Measurements from ENCODE around the gene ULK1.
"Not testable (repeated sequence)": the region's sequence is repeated elsewhere in the genome, so short reads cannot be mapped to it uniquely, and the experiment has no call there.

The ULK1 gene

GRCh38 chr12:131878436-131878835, 16.0 kb upstream of the ULK1 start:
- not testable (repeated sequence) for H3F3A ChIP-seq (ENCODE audit: insufficient read depth, low read length); H3K27me3 ChIP-seq (ENCODE audit: insufficient read depth, low read length); H3K4me3 ChIP-seq (ENCODE audit: low read depth, low read length, poor library complexity, severe bottlenecking); H3K9ac ChIP-seq (ENCODE audit: low read length); H4K20me1 ChIP-seq (ENCODE audit: insufficient read depth, low read length); H3K9me3 ChIP-seq (ENCODE audit: low read length); H3K27ac ChIP-seq (ENCODE audit: low read depth, low read length, poor library complexity, severe bottlenecking); H3K4me2 ChIP-seq (ENCODE audit: low read length); H3K36me3 ChIP-seq (ENCODE audit: insufficient read depth, low read length); H3K79me2 ChIP-seq (ENCODE audit: insufficient read depth, low read length); H3K4me1 ChIP-seq (ENCODE audit: insufficient read depth, low read length, severe bottlenecking); H2AFZ ChIP-seq (ENCODE audit: low read length); H3K9me2 ChIP-seq (ENCODE audit: low read depth, low read length)

DNA sequence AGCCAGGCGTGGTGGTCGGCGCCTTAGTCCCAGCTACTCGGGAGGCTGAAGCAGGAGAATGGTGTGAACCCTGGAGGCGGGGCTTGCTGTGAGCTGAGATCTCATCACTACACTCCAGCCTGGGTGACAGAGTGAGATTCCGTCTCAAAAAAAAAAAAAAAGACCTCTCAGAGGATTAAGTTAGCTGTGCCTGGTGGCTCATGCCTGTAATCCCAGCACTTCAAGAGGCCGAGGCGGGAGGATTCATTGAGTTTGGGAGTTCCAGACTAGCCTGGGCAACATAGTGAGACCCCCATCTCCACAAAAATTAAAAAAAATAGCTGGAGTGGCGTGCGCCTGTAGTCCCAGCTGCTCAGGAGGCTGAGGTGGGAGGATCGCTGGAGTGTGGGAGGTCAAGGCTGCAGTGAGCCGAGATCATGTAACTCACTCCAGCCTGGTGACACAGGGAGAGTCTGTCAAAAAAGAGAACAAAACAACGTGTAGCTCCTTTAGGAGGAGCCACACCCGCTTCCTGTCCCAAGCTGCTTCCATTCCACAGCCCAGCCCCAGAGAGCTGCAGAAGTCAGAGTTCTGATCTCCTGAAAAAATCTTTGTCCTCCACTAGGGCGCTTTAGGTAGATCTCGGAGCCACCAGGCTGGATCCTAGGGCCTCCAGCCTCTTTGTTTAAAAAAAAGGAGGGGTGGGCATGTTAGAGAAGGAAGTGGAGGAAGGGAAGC, 11.5 kb upstream of the ULK1 start:
- H3K4me2 ChIP-seq (ENCODE audit: low read length) = no peak overlapping the region
- no peak overlapping the region for H3K9ac ChIP-seq (ENCODE audit: low read length)
- H2AFZ ChIP-seq (ENCODE audit: low read length) = no peak overlapping the region
- TF ChIP-seq EZH2 (IDR thresholded peaks at IDR 0.05; ENCODE audit: borderline replicate concordance, low read length) = no peak
- TF ChIP-seq CTCF (IDR thresholded peaks at IDR 0.05; ENCODE audit: low read length) = no peak
- peaks cover 9% of the 10 kb centered on the region; the same call in 1 of the 2 replicates for H3K27me3 ChIP-seq (ENCODE audit: insufficient read depth, low read length)
- peaks cover 3% of the 10 kb centered on the region; the same call in 1 of the 2 replicates for H3K9me3 ChIP-seq (ENCODE audit: low read length)
- no peak overlapping the region for H3K4me3 ChIP-seq (ENCODE audit: low read depth, low read length, poor library complexity, severe bottlenecking)
- H3K27ac ChIP-seq (ENCODE audit: low read depth, low read length, poor library complexity, severe bottlenecking) = no peak overlapping the region
- H3F3A ChIP-seq (ENCODE audit: insufficient read depth, low read length) = no peaks in the 10 kb centered on the region
- no peaks in the 10 kb centered on the region for H3K9me2 ChIP-seq (ENCODE audit: low read depth, low read length)
- H3K79me2 ChIP-seq (ENCODE audit: insufficient read depth, low read length) = no peaks in the 10 kb centered on the region
- no peaks in the 10 kb centered on the region for H4K20me1 ChIP-seq (ENCODE audit: insufficient read depth, low read length)
- no peaks in the 10 kb centered on the region; the same call in 1 of the 2 replicates for H3K36me3 ChIP-seq (ENCODE audit: insufficient read depth, low read length)
- H3K4me1 ChIP-seq (ENCODE audit: insufficient read depth, low read length, severe bottlenecking) = peaks cover 5% of the 10 kb centered on the region

- H3K4me1 ChIP-seq (ENCODE audit: insufficient read depth, low read length, severe bottlenecking) = peaks cover 5% of the 10 kb centered on the region
- no peaks in the 10 kb centered on the region for H3K9me2 ChIP-seq (ENCODE audit: low read depth, low read length)
- H3K4me2 ChIP-seq (ENCODE audit: low read length) = no peak overlapping the region
- TF ChIP-seq EZH2 (IDR thresholded peaks at IDR 0.05; ENCODE audit: borderline replicate concordance, low read length) (no peak), CTCF (IDR thresholded peaks at IDR 0.05; ENCODE audit: low read length) (no peak)
- no peaks in the 10 kb centered on the region for H3F3A ChIP-seq (ENCODE audit: insufficient read depth, low read length)
- no peak overlapping the region for H3K27ac ChIP-seq (ENCODE audit: low read depth, low read length, poor library complexity, severe bottlenecking)
- H3K9me3 ChIP-seq (ENCODE audit: low read length) = peaks cover 3% of the 10 kb centered on the region; the same call in 1 of the 2 replicates
- H3K79me2 ChIP-seq (ENCODE audit: insufficient read depth, low read length) = no peaks in the 10 kb centered on the region
- H2AFZ ChIP-seq (ENCODE audit: low read length) = no peak overlapping the region
- H4K20me1 ChIP-seq (ENCODE audit: insufficient read depth, low read length) = no peaks in the 10 kb centered on the region
- no peaks in the 10 kb centered on the region; the same call in 1 of the 2 replicates for H3K36me3 ChIP-seq (ENCODE audit: insufficient read depth, low read length)
- no peak overlapping the region for H3K4me3 ChIP-seq (ENCODE audit: low read depth, low read length, poor library complexity, severe bottlenecking)
- peaks cover 9% of the 10 kb centered on the region; the same call in 1 of the 2 replicates for H3K27me3 ChIP-seq (ENCODE audit: insufficient read depth, low read length)
- H3K9ac ChIP-seq (ENCODE audit: low read length) = no peak overlapping the region
Observed at GRCh38 chr12:131883521-131883900, 10.9 kb upstream of the ULK1 start.

DNA sequence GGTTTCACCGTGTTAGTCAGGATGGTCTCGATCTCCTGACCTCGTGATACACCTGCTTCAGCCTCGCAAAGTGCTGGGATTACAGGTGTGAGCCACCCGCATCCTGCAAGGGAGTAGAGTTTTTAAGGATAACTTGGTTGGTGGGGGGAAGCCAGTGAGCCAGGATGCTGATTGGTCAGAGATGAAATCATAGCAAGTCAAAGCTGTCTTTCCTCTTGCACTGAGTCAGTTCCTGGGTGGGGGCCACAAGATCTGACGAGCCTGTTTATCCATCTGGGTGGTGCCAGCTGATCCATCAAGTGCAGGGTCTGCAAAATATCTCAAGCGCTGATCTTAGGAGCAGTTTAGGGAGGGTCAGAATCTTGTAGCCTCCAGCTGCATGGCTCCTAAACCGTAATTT, 9.3 kb upstream of the ULK1 start:
- H3F3A ChIP-seq (ENCODE audit: insufficient read depth, low read length); H3K4me1 ChIP-seq (ENCODE audit: insufficient read depth, low read length, severe bottlenecking); H4K20me1 ChIP-seq (ENCODE audit: insufficient read depth, low read length); H3K9ac ChIP-seq (ENCODE audit: low read length); H3K4me2 ChIP-seq (ENCODE audit: low read length); H2AFZ ChIP-seq (ENCODE audit: low read length); H3K27me3 ChIP-seq (ENCODE audit: insufficient read depth, low read length); H3K36me3 ChIP-seq (ENCODE audit: insufficient read depth, low read length); H3K9me3 ChIP-seq (ENCODE audit: low read length); H3K79me2 ChIP-seq (ENCODE audit: insufficient read depth, low read length); H3K27ac ChIP-seq (ENCODE audit: low read depth, low read length, poor library complexity, severe bottlenecking); H3K9me2 ChIP-seq (ENCODE audit: low read depth, low read length); H3K4me3 ChIP-seq (ENCODE audit: low read depth, low read length, poor library complexity, severe bottlenecking): not testable (repeated sequence)
